Measurements from ENCODE around the gene KLHL3. TPM values are rescaled to one million over a fixed set of nuclear protein-coding genes. Genes with fewer than 3 reads are reported as not detected.
"Not testable (repeated sequence)": the region's sequence is repeated elsewhere in the genome, so short reads cannot be mapped to it uniquely, and the experiment has no call there.

Gene KLHL3
- polyA plus RNA-seq, 1 experiment, result 1.1 TPM

DNA sequence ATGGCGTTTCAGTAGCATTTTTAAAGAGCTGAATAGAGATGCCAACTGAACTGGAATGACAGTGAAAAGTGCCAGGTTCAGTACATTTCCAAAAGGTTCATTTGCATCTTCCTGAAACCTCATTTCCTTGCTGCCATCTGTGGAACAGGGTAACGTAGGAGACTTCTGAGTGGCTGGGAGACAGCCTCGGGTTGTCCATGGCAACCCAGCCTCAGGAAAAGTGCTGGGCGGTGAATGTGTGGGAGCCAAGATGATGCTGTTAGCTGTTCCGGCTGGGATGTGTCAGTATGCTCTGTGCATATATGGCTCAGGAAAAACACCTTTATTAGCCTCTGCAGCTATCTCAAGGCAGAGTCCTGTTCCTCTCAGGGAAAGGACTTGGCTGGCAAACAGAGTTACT lies 87.5 kb downstream of the KLHL3 start:
- DNase-seq (ENCODE audit: low read depth), result no peak
- TF ChIP-seq, protein P1, sequence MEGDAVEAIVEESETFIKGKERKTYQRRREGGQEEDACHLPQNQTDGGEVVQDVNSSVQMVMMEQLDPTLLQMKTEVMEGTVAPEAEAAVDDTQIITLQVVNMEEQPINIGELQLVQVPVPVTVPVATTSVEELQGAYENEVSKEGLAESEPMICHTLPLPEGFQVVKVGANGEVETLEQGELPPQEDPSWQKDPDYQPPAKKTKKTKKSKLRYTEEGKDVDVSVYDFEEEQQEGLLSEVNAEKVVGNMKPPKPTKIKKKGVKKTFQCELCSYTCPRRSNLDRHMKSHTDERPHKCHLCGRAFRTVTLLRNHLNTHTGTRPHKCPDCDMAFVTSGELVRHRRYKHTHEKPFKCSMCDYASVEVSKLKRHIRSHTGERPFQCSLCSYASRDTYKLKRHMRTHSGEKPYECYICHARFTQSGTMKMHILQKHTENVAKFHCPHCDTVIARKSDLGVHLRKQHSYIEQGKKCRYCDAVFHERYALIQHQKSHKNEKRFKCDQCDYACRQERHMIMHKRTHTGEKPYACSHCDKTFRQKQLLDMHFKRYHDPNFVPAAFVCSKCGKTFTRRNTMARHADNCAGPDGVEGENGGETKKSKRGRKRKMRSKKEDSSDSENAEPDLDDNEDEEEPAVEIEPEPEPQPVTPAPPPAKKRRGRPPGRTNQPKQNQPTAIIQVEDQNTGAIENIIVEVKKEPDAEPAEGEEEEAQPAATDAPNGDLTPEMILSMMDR (IDR thresholded peaks at IDR 0.05; ENCODE audit: insufficient read depth, low read depth, low read length), result no peak
- CTCF ChIA-PET, result interaction anchor here (1.3 kb wide), 1 partner anchor 11 kb away, joined by 5 read pairs; no protein-coding TSS in a partner anchor
- POLR2A ChIA-PET, result no interaction called here
- no peaks in the 10 kb centered on the region for H3K36me3 ChIP-seq (ENCODE audit: control insufficient read depth, insufficient read depth, low read length)
- H3K4me3 ChIP-seq (ENCODE audit: low read depth, low read length), result no peak overlapping the region
- H3K27me3 ChIP-seq (ENCODE audit: control insufficient read depth, insufficient read depth, low read length), result no peaks in the 10 kb centered on the region

DNA sequence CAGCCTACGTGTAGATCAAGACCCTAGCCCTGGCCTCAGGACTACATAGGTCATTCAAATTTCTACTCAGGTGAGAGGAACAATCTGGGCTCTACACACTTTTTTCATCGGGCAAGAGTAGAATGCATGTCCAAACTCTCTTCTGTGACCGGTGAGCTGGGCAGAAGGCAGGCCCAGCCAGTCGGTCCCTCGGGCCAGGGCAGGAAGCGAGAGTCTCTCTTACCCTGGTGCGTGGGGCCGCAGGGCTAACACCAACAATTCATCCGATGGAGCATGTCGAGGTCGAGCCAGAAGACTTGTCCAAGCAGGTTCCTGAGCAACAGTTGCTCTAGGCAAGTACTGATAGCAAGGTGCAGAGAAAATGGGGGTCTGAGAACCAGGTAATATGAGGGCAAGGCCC lies 88.5 kb downstream of the KLHL3 start:
- H3K27me3 ChIP-seq (ENCODE audit: control insufficient read depth, insufficient read depth, low read length), result no peaks in the 10 kb centered on the region
- no peak for DNase-seq (ENCODE audit: low read depth)
- CTCF ChIA-PET, result interaction anchor here (1.3 kb wide), 1 partner anchor 12 kb away, joined by 5 read pairs; no protein-coding TSS in a partner anchor
- POLR2A ChIA-PET, result no interaction called here
- H3K4me3 ChIP-seq (ENCODE audit: low read depth, low read length), result no peak overlapping the region
- no peaks in the 10 kb centered on the region for H3K36me3 ChIP-seq (ENCODE audit: control insufficient read depth, insufficient read depth, low read length)
- TF ChIP-seq, protein P1 (IDR thresholded peaks at IDR 0.05; ENCODE audit: insufficient read depth, low read depth, low read length), result no peak

DNA sequence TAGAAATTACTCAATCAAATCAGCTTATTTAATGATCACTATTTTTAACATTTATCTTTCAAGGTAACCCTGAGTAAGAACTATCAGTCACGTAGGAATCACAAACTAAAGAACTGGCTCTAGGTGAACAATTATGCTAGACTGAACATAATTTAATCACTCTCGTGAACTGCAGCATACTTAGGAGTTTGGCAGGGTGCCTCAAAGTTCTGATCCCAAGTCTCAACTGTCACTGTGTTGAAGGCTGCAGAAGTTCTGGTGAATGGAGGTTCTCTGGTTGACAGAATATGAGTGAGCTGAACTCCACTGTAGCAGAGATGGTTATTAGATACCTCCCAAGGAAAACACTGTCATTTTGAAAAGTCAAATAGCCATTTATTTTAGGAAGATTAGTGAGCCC lies 89.1 kb downstream of the KLHL3 start:
- DNase-seq (ENCODE audit: low read depth), result no peak
- Histone ChIP-seq H3K4me3 (ENCODE audit: low read depth, low read length) (no peak overlapping the region), H3K36me3 (ENCODE audit: control insufficient read depth, insufficient read depth, low read length) (no peaks in the 10 kb centered on the region), H3K27me3 (ENCODE audit: control insufficient read depth, insufficient read depth, low read length) (0 out of 2 replicates have a peak, but pooled peaks cover 2% of the 10 kb centered on the region)
- TF ChIP-seq, protein P1 (IDR thresholded peaks at IDR 0.05; ENCODE audit: insufficient read depth, low read depth, low read length), result no peak
- ChIA-PET CTCF (interaction anchor here (2.0 kb wide), 1 partner anchor 14 kb away, joined by 11 read pairs; no protein-coding TSS in a partner anchor), POLR2A (no interaction called here)

DNA sequence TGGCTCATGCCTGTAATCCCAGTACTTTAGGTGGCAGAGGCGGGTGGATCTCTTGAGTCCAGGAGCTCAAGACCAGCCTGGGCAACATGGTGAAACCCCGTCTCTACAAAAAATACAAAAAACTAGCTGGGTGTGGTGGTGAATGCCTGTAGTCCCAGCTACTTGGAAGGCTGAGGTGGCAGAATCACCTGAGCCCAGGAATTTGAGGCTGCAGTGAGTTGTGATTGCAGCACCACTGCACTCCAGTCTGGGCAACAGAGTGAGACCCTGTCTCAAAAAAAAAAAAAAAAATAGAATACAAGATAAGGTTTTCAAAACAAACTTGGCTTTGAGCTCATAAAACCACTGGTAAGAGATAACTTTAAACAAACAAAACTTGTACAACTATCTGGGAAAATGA lies 92.8 kb downstream of the KLHL3 start:
- POLR2A ChIA-PET, result interaction anchor here (0.6 kb wide), 1 partner anchor 103 kb away, joined by 4 read pairs; no protein-coding TSS in a partner anchor
- H3K4me3 ChIP-seq (ENCODE audit: low read depth, low read length); H3K27me3 ChIP-seq (ENCODE audit: control insufficient read depth, insufficient read depth, low read length); H3K36me3 ChIP-seq (ENCODE audit: control insufficient read depth, insufficient read depth, low read length); DNase-seq (ENCODE audit: low read depth): not testable (repeated sequence)
- CTCF ChIA-PET, result interaction anchor here (0.8 to 7.1 kb wide), 3 partner anchors 13 to 109 kb away, joined by 4 to 50 read pairs (median 7); no protein-coding TSS in a partner anchor

DNA sequence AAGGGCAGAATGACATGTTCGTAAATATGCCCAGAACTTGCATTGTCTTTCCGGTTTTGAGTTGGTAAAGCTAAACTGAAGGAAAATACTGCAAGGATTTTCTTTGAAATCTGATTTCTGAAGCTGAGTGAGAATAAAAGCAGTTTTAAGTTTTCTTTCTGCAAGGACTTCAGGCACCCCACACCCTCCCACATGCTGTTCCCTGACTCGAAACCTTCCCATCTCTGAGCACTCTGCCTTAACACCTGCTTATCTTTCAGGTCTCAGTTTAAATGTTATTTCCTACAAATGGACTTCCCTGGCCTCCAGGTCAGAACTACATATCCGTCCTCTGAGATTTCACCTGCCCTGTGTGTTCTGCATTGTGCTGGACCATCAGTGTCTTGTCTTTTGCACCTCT lies 93.8 kb downstream of the KLHL3 start:
- Histone ChIP-seq H3K4me3 (ENCODE audit: low read depth, low read length) (no peak overlapping the region), H3K36me3 (ENCODE audit: control insufficient read depth, insufficient read depth, low read length) (no peaks in the 10 kb centered on the region), H3K27me3 (ENCODE audit: control insufficient read depth, insufficient read depth, low read length) (0 out of 2 replicates have a peak, but pooled peaks cover 2% of the 10 kb centered on the region)
- TF ChIP-seq, protein P1 (IDR thresholded peaks at IDR 0.05; ENCODE audit: insufficient read depth, low read depth, low read length), result no peak
- no peak for DNase-seq (ENCODE audit: low read depth)
- ChIA-PET POLR2A (interaction anchor here (0.6 to 0.7 kb wide), 2 partner anchors 100 to 261 kb away, joined by 3 to 4 read pairs; no protein-coding TSS in a partner anchor), CTCF (interaction anchor here (0.5 to 7.1 kb wide), 6 partner anchors 8 to 139 kb away, joined by 3 to 50 read pairs (median 5); no protein-coding TSS in a partner anchor)

DNA sequence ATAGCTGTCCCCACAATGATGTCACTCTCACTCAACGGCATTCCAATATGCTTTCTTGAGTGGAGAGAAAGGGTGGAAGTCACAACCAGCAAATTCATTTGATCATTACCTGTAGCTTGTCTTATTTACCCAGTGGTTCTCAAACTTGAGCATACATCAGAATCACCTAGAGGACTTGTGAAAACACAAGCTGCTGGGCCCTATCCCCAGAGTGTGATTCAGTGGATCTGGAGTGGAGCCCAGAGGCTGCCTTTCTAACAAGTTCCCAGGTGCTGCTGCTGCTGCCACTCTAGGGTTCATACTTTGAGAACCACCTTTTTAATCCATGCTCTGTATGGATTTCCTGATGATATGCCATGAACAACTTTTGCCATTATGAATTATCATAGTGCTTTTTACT lies 94.7 kb downstream of the KLHL3 start:
- Histone ChIP-seq H3K27me3 (ENCODE audit: control insufficient read depth, insufficient read depth, low read length) (0 out of 2 replicates have a peak, but pooled peaks cover 2% of the 10 kb centered on the region), H3K4me3 (ENCODE audit: low read depth, low read length) (no peak overlapping the region), H3K36me3 (ENCODE audit: control insufficient read depth, insufficient read depth, low read length) (no peaks in the 10 kb centered on the region)
- TF ChIP-seq, protein P1 (IDR thresholded peaks at IDR 0.05; ENCODE audit: insufficient read depth, low read depth, low read length), result no peak
- no peak for DNase-seq (ENCODE audit: low read depth)
- POLR2A ChIA-PET, result no interaction called here
- CTCF ChIA-PET, result interaction anchor here (1.0 to 7.1 kb wide), 6 partner anchors 9 to 427 kb away, joined by 3 to 50 read pairs (median 3); no protein-coding TSS in a partner anchor

All from BJ (cell line).